Fibroblast of villous mesenchyme (primary cell): ENCODE measurements around the gene IL2RA. TPM values are rescaled to one million over a fixed set of nuclear protein-coding genes. Genes with fewer than 3 reads are reported as not detected.

Experiments used
- DNase-seq: peaks from one replicate; pipeline ENCODE4 v3.0.0-alpha.2; 2010; ENCODE audit warnings: low read depth
- H3K4me3 ChIP-seq: 2 replicates; pipeline ENCODE4 v1.5.1; 2011; ENCODE audit warnings: low read depth, mild to moderate bottlenecking, low read length
- total RNA-seq: library from RNA; depleted of rRNA; stranded (reverse); fragments of >200 nt; gene quantifications from 2 replicates; pipeline ENCODE4 v1.2.3, GENCODE V29; 2012
- TF ChIP-seq, protein P1 (sequence below): IDR thresholded peaks from 2 replicates; pipeline ENCODE4 v1.5.1; 2012; ENCODE audit warnings: low read depth, mild to moderate bottlenecking, low read length; ENCODE audit not compliant: insufficient read depth

The IL2RA gene
- total RNA-seq, 1 donor = not detected

DNA sequence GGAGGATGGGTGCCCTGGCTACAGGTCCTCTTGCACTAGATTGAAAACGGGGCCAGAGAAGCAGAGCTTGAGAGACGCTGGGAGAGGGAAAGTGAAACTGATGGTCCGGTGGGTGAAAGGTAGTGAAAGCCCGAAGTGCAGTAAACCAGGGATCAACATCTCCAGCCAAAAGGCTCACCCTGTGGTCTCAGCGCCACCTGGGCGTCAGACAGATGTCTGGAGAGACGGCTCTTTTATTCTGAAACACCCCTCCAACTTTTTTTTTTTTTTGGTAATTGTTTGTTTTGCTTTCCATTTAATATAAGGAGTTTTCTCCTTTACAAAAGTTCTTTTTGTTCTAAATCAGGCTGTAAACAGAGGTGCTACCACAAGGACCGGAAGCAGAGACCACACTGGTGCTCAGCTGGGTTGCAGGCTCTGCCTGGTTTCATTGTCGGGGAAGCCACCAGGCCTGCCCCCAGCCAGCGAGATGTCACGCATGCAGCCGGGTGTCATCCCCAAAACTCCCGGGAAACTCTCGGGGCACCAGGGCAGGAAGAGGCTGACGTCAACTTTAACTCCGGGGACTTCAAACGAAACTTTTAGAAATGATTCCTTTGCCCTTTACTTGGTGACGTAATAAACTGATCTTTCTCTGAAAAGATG is 11.2 kb downstream of the IL2RA start:
- DNase-seq = peak; percentile 80
- TF ChIP-seq, protein P1, sequence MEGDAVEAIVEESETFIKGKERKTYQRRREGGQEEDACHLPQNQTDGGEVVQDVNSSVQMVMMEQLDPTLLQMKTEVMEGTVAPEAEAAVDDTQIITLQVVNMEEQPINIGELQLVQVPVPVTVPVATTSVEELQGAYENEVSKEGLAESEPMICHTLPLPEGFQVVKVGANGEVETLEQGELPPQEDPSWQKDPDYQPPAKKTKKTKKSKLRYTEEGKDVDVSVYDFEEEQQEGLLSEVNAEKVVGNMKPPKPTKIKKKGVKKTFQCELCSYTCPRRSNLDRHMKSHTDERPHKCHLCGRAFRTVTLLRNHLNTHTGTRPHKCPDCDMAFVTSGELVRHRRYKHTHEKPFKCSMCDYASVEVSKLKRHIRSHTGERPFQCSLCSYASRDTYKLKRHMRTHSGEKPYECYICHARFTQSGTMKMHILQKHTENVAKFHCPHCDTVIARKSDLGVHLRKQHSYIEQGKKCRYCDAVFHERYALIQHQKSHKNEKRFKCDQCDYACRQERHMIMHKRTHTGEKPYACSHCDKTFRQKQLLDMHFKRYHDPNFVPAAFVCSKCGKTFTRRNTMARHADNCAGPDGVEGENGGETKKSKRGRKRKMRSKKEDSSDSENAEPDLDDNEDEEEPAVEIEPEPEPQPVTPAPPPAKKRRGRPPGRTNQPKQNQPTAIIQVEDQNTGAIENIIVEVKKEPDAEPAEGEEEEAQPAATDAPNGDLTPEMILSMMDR = peak; percentile 27
- H3K4me3 ChIP-seq = peak overlapping the region; percentile 46

DNA sequence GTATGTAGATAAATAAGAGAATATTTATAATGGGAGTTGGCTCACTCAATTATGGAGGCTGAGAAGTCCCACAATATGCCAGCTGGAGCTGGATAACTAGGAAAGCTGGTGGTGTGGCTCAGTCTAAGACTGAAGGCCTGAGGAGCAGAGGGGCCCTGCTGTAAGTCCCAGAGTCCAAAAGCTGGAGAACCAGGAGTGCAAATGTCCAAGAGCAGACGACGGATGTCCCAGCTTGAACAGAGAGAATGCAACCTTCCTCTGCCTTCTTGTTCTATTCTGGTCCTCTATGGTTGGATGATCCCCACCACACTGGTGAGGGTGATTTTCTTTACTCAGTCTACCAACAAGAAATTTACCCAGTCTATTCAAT is 13.2 kb downstream of the IL2RA start:
- TF ChIP-seq, protein P1 = no peak

DNA sequence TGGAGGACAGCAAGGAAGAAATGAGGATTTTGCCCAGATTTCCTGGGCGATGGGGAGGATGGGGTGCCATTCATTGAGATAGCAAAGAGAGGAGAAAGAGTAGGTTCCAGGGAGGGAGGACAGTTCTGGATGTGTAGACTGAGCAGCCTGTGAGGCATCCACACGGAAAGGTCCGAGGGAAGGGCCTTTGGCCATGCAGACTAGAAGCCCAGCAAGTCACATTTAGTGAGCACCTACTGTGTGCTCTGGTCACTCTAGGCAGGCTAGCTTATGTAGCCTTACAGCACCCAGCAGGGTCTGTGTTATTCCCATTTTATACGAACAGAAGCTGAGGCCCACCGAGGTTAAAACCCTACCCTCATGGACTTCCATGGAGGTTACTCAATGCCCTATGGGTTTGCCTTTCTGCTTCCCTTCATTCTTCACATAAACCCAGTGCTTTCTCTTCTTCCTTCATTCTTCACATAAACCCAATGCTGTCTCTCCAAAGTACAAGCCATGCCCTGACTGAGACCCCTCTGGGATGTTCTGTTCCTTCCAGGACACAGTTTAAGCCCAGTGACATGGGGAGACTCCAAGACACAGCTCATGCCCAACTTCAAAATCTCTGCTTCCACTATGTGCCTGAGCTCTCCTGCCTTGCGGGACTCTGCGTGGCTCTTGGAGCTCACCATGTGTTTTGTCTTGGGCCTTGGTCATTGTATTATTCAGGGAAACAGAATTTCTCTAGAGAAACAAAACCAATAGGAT is 13.7 kb downstream of the IL2RA start:
- TF ChIP-seq, protein P1 = no peak

More for the DNA sequence above, 13.2 kb downstream of the IL2RA start:
- no peak overlapping the region for H3K4me3 ChIP-seq
- DNase-seq = no peak

DNA sequence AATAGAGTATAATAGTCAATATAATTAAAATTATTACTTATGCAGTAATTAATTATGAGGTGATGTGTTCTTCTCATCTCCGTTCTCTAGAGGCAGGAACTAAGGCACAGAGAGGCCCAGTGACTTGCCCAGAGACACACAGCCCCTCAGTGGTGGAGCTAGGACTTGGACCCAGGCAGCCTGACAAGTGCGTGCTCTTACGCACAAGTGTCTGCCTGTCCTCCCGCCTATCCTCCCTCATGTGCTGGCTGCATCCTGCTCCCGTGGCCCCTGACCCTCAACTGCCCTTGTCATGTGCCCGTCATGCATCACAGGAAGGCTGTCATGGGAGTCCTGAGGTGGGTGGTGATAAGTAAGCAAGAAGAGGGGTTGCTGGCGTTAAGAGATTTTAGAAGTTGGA is 14.3 kb downstream of the IL2RA start:
- DNase-seq = no peak
- TF ChIP-seq, protein P1 = no peak
- H3K4me3 ChIP-seq = no peak overlapping the region

More for the DNA sequence above, 13.7 kb downstream of the IL2RA start:
- no peak for DNase-seq
- H3K4me3 ChIP-seq = no peak overlapping the region

DNA sequence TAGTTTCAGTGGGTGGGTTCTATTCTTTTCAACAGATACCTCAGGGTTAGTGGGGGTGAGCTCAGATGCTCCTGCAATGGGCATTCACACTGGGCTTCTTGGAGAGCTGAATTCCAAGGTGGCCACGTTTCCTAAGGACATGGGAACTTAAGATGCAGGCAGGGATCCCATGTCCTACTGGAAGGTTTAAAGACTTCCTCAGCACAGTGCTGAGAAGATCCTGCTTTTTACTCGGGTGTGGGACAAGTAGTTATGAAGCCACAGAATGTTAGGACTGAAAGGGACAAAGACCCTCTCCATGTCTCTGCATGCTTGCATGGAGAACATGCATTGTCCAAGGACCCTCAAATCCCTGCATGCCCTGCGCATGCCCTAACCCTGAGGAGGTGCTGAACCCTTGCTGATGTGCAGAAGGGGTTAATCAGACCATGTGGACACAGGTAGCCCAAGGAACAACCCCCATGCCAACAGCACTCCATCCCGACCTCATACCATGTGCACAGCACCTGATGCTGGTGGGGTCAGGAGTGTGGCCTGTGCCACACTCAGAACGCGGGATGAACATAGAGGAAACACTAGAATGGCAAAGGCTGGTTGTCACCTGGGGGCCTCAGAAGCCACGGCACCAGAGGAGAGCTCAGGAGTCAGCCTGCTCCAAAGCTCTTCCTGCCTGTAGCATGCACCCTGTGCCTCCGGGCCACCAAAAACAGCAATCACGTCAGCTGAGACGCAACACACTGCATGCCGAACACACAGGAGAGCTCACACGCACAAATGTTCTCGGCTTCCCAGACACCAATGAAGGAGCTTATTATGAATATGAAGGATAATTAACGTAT is 15.2 kb downstream of the IL2RA start:
- no peak for DNase-seq
- no peak overlapping the region for H3K4me3 ChIP-seq
- TF ChIP-seq, protein P1 = no peak

DNA sequence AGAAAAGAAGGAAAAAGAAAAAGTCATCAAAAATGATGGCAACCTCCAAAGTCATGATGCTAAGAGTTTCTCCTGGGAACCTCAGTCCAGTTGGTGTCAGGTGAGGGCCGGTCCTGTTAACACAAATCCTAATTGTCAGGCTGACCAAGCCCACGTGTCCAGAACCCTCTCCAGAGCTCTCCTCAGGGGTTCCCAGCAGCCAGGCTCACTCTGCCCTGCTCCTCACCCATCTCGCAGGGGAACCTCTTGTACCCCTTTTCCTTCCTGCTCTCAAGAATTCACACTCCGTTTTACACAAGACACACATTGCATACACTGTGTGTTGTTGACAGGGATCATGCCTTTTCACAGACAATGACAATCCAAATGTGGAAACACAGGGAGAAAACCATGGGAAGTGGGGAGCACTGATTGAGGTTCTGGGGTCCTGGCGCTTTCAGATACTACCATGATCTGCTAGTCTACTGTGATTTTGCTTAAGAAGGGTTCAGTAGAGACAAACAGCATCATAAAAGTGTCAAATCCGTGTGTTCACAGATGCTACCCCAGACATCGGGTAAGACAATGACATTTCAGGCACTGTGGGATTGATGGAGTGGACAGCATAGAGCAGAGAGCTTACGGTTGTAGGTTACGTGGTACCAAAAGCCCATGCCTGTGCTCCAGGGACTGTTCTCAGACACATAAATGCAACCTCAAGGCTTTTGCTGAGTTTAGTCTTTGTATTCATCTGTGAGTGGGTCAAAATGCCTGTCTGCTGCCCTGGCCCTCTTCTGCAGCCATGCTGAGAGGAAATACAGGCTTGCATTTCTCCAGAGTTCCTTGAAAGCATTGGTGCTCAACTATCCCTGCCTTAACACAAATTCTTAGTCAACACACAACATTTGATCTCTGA is 16.0 kb downstream of the IL2RA start:
- no peak overlapping the region for H3K4me3 ChIP-seq
- TF ChIP-seq, protein P1 = no peak
- no peak for DNase-seq
